ENCODE results near the gene ARL4C. TPM values are rescaled to one million over a fixed set of nuclear protein-coding genes. Genes with fewer than 3 reads are reported as not detected.
"Not testable (repeated sequence)": the region's sequence is repeated elsewhere in the genome, so short reads cannot be mapped to it uniquely, and the experiment has no call there.

ARL4C gene
- polyA plus RNA-seq, 4 donors, result 47.4 to 58.1 (median 56.1) TPM

- no peak for DNase-seq (ENCODE audit: low read depth in 4 of 4, low spot score in 3 of 4)
These were observed 17.4 kb downstream of the ARL4C start for GRCh38 chr2:234479465-234479864.

DNA sequence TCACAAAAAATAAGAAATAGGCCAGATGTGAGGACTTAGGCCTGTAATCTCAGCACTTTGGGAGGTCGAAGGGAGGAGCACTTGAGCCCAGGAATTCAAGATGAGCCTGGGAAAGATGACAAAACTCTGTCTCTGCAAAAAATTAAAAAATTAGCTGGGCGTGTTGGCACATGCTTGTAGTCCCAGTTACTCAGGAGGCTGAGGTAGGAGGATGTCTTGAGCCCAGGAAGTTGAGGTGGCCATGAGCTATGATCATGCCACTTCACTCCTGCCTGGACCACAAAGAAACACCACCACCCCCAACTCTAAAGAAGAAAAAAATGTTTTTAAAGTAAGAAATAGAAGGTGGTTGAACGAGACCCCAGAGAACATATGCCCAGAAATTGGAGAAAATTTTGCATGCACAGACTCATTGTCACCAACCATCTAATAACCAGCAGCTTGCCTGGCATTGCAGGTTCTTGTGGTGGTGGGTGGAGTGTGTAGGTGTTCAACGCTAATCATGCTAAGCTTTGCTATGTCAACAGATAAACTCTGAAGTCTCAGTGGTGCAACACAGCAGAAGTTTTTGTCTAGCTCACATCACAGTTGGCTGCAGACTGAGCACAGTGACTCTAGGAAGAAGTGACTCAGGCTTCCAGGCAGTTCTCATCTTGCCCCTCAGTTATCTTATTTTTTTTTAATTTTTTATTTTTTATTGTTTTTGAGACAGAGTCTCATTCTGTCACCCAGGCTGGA is 18.6 kb downstream of the ARL4C start:
- DNase-seq (ENCODE audit: low read depth in 4 of 4, low spot score in 3 of 4), result no peak

- DNase-seq (ENCODE audit: low read depth in 4 of 4, low spot score in 3 of 4), result no peak
These were observed 20.1 kb downstream of the ARL4C start for GRCh38 chr2:234476766-234477165.

GRCh38 chr2:234474654-234475053 is 22.2 kb downstream of the ARL4C start:
- DNase-seq (ENCODE audit: low read depth in 4 of 4, low spot score in 3 of 4), result no peak

DNA sequence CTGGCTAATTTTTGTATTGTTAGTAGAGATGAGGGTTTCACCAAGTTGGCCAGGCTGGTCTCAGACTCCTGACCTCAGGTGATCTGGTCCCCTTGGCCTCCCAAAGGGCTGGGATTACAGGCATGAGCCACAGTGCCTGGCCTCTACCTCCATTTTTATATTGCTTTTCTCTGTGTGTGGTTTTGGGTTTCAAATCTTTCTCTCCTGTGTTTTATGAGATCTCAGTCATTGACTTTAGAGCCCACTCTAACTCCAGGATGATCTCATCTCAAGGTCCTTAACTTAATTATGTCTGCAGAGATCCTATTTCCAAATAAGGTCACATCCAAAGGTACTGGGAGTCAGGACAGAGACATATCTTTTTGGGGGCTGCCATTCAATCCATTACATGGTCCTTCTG is 24.7 kb downstream of the ARL4C start:
- DNase-seq (ENCODE audit: low read depth in 4 of 4, low spot score in 3 of 4), result no peak

GRCh38 chr2:234469972-234470371 is 26.9 kb downstream of the ARL4C start:
- no peak for DNase-seq (ENCODE audit: low read depth in 4 of 4, low spot score in 3 of 4)

DNA sequence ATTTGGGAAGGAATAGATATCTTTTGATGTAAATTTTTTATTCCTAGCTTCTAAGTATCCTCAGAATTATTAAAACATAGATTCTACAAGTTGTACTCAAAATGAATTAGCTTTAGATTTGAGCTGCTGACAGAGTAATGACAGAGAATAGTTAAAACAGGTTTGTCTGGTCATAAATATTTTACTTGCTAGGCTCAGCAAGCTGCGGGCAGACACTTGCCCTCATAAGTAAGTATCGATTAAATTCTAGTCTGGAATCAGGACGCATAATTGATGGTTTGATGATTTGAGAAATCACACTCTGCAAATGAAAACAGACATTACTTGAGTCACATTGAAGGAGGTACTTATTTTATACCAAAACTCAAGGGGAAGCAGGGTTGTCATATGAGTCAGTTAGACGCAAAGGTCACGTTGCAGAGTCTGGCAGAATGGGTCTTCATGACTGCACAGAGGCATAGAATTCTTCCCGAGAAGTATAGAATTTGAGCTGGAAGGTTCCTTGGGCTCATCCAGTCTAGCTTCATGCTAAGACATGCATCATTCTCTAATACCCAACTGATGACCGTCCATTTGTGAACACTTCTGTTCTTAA is 27.5 kb downstream of the ARL4C start:
- no peak for DNase-seq (ENCODE audit: low read depth in 4 of 4, low spot score in 3 of 4)

GRCh38 chr2:234468503-234468902 is 28.4 kb downstream of the ARL4C start:
- no peak for DNase-seq (ENCODE audit: low read depth in 4 of 4, low spot score in 3 of 4)

DNA sequence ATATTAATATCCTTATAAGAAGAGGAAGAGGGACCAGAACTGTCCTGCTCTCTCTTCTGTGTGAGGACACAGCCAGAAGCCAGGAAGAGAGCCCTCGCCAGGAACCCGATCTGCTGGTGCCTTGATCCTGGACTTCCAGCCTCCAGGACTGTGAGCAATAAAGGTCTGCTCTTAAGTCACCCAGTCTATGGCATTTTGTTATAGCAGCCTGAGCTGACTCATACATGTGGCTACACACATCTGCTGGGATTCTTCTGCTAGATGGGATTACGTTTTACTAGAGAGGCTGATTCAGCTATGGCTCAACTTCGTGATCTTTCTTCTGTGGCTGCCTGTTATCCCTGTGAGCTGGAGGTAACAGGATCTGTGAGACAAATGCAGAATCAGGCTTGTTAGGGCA is 29.6 kb downstream of the ARL4C start:
- DNase-seq (ENCODE audit: low read depth in 4 of 4, low spot score in 3 of 4), result no peak

GRCh38 chr2:234464291-234464645 is 32.6 kb downstream of the ARL4C start:
- no peak for DNase-seq (ENCODE audit: low read depth in 4 of 4, low spot score in 3 of 4)

- DNase-seq (ENCODE audit: low read depth in 4 of 4, low spot score in 3 of 4), result no peak
These were observed 33.1 kb downstream of the ARL4C start for GRCh38 chr2:234463626-234464290.

DNA sequence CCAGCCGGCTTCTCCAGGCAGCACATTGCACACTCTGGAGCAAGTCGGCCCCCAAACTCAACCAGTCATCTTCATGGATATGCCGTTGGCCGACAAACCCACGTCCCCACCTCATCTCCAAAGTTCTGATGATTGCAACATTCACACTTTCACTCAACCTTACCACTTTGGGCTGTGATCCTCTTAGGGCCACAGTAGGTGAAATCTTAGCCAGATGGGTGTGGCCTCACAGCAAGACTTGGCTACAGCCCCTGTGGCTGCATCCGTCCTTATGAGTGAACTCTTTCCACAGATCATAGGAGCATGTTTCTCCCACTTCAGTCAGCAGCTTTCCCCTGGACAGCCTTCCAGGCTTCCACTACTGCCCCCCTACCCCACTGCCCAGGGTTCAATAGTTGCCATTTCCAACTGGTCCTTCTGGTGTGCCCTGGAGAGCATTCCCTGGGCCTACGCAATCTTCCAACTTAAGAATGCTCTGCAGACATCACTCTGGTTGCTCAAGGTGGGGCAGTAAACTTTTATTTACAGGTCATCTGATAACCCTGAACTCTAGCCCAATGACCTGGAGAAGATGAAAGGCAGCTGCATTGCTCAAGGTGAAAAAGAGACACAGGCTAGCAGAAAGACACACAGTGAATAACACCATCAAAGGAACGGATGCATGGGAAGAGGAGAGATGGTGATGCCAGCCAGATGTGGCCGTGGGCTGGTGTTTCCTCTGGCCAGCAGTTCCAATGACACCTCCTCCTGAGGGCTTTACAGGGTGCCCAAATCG is 34.5 kb downstream of the ARL4C start:
- no peak for DNase-seq (ENCODE audit: low read depth in 4 of 4, low spot score in 3 of 4)

GRCh38 chr2:234459401-234460009 is 37.4 kb downstream of the ARL4C start:
- no peak for DNase-seq (ENCODE audit: low read depth in 4 of 4, low spot score in 3 of 4)

- DNase-seq (ENCODE audit: low read depth in 4 of 4, low spot score in 3 of 4), result no peak
These were observed 38.4 kb downstream of the ARL4C start for GRCh38 chr2:234458466-234458865.

DNA sequence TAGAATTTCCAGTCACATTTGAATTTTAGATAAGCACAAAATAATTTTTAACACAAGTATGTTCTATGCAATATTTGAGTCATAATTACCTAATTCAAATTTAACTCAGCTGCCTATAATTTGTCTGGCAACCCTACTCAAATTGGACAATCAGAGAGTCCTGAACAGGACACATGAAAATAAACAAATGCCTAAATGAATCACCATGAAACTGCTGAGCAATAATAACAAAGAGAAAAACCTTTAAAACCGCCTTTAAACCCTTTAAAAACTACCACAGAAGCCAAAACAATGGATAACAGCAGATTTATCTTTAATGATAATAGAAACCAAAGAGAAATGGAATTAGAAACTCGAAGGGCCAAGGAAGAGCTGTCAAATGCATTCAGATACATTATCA is 39.5 kb downstream of the ARL4C start:
- DNase-seq (ENCODE audit: low read depth in 4 of 4, low spot score in 3 of 4), result no peak

DNA sequence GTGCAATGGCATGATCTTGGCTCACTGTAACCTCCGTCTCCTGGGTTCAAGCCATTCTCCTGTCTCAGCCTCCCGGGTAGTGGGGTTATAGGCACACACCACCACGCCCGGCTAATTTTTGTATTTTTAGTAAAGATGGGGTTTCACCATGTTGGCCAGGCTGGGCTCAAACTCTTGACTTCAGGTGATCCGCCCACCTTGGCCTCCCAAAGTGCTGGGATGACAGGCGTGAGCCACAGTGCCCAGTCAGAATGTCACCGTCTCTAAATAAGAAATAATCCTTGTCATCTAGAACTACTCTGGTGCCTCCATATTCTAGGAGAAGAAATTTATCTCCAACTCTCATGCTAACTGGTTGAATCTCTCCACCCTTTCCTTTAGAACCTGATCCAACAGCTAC is 41.6 kb downstream of the ARL4C start:
- DNase-seq (ENCODE audit: low read depth in 4 of 4, low spot score in 3 of 4), result not testable (repeated sequence)

- DNase-seq (ENCODE audit: low read depth in 4 of 4, low spot score in 3 of 4), result no peak
These were observed 42.4 kb downstream of the ARL4C start for GRCh38 chr2:234454433-234454832.

DNA sequence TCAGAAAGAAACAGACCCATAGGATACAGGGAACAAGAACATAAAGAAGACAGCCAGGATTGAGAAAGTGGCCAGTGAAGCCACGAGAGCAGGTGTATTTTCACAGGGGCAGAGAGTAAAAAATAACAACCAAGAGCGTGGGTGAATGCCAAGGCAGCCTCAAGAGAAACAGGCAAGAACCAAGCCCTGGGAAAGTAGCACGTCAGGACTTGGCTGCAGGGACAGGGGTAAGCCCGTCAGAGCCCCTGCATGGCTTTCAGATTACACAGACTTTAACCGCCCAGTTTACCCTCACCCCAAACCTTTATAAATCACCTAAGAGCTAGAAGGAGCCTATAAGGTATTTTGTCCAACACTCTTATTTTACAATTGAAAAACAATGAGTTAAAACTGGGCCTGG is 43.7 kb downstream of the ARL4C start:
- no peak for DNase-seq (ENCODE audit: low read depth in 4 of 4, low spot score in 3 of 4)

DNA sequence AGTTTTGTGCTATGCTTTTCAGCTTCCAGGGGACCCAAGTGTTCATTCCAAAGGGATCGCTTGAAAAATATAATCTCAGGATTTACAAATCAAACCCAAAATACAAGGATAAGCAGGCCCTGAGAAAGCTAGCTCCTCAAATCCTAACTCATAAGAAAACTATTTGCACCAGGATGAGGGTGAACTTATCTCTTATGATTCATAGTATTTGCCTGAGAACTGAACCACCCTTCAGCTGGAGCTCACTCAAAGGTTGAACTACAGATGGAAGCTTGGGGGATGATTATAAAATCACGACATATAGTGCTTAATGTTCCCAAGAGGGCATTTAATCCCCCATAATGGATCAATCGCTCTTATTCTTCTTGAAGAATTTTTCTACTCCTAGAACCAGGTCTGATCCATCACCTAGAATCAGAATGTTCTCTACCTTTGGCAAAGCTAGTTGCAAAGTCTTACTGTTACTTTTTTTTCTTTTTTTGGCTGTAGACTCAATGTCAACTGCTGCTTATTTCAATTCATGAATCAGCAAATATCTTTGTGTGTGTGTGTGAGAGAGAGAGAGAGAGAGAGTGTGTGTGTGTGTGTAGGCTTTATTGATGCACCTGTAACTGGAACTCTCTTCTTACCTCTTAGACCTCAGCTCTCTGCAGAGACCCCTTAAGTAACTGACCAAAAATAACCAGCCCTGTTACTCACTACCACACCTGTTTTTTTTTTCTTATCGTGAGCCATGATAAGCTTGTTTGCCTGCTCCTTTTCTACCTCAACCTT is 44.8 kb downstream of the ARL4C start:
- no peak for DNase-seq (ENCODE audit: low read depth in 4 of 4, low spot score in 3 of 4)

GRCh38 chr2:234451242-234451641 is 45.6 kb downstream of the ARL4C start:
- no peak for DNase-seq (ENCODE audit: low read depth in 4 of 4, low spot score in 3 of 4)

Data from right renal pelvis (tissue), 4 donors.